Measurements from ENCODE around the gene TBX18.

Gene TBX18

GRCh38 chr6:84738996-84739865, 25.2 kb downstream of the TBX18 start:
- H3K27me3 Mint-ChIP-seq, result no peaks in the 10 kb centered on the region
- H3K4me3 Mint-ChIP-seq, result no peak overlapping the region
- no peaks in the 10 kb centered on the region for H3K4me1 Mint-ChIP-seq
- H3K36me3 Mint-ChIP-seq, result no peaks in the 10 kb centered on the region
- H3K27ac Mint-ChIP-seq, result no peak overlapping the region
- no peaks in the 10 kb centered on the region for H3K9me3 Mint-ChIP-seq

GRCh38 chr6:84733889-84734288, 30.5 kb downstream of the TBX18 start:
- H3K27me3 Mint-ChIP-seq, result peaks cover 2% of the 10 kb centered on the region
- H3K4me1 Mint-ChIP-seq, result no peaks in the 10 kb centered on the region

GRCh38 chr6:84731901-84732300, 32.5 kb downstream of the TBX18 start:
- no peaks in the 10 kb centered on the region for H3K36me3 Mint-ChIP-seq
- no peak overlapping the region for H3K4me3 Mint-ChIP-seq
- peaks cover 2% of the 10 kb centered on the region for H3K27me3 Mint-ChIP-seq
- H3K4me1 Mint-ChIP-seq, result no peaks in the 10 kb centered on the region
- H3K9me3 Mint-ChIP-seq, result peaks cover 4% of the 10 kb centered on the region
- no peak overlapping the region for H3K27ac Mint-ChIP-seq

More at GRCh38 chr6:84733889-84734288, 30.5 kb downstream of the TBX18 start:
- Mint-ChIP-seq H3K9me3 (peaks cover 4% of the 10 kb centered on the region), H3K27ac (no peak overlapping the region), H3K4me3 (no peak overlapping the region), H3K36me3 (no peaks in the 10 kb centered on the region)

- Mint-ChIP-seq H3K9me3 (peaks cover 4% of the 10 kb centered on the region), H3K4me3 (no peak overlapping the region), H3K27ac (no peak overlapping the region), H3K27me3 (peaks cover 2% of the 10 kb centered on the region), H3K36me3 (no peaks in the 10 kb centered on the region), H3K4me1 (no peaks in the 10 kb centered on the region)
These were observed 33.0 kb downstream of the TBX18 start for GRCh38 chr6:84731401-84731800.

- Mint-ChIP-seq H3K4me1 (no peaks in the 10 kb centered on the region), H3K9me3 (peaks cover 4% of the 10 kb centered on the region), H3K4me3 (no peak overlapping the region)
These were observed 35.8 kb downstream of the TBX18 start for GRCh38 chr6:84728602-84729001.

GRCh38 chr6:84719152-84719551, 45.2 kb downstream of the TBX18 start:
- Mint-ChIP-seq H3K36me3 (no peaks in the 10 kb centered on the region), H3K4me3 (no peak overlapping the region), H3K9me3 (peaks cover 5% of the 10 kb centered on the region), H3K4me1 (no peaks in the 10 kb centered on the region), H3K27ac (no peak overlapping the region), H3K27me3 (no peaks in the 10 kb centered on the region)

More at GRCh38 chr6:84728602-84729001, 35.8 kb downstream of the TBX18 start:
- Mint-ChIP-seq H3K27me3 (peaks cover 2% of the 10 kb centered on the region), H3K27ac (no peak overlapping the region), H3K36me3 (no peaks in the 10 kb centered on the region)

- Mint-ChIP-seq H3K27me3 (no peaks in the 10 kb centered on the region), H3K36me3 (no peaks in the 10 kb centered on the region), H3K4me3 (no peak overlapping the region), H3K9me3 (peaks cover 5% of the 10 kb centered on the region), H3K27ac (no peak overlapping the region), H3K4me1 (no peaks in the 10 kb centered on the region)
These were observed 46.1 kb downstream of the TBX18 start for GRCh38 chr6:84718038-84718955.

- no peak overlapping the region for H3K27ac Mint-ChIP-seq
- no peaks in the 10 kb centered on the region for H3K27me3 Mint-ChIP-seq
- H3K9me3 Mint-ChIP-seq, result no peaks in the 10 kb centered on the region
- H3K4me3 Mint-ChIP-seq, result no peak overlapping the region
- no peaks in the 10 kb centered on the region for H3K36me3 Mint-ChIP-seq
- H3K4me1 Mint-ChIP-seq, result no peaks in the 10 kb centered on the region
These were observed 55.3 kb downstream of the TBX18 start for GRCh38 chr6:84709121-84709520.

- no peaks in the 10 kb centered on the region for H3K27me3 Mint-ChIP-seq
- H3K4me1 Mint-ChIP-seq, result no peaks in the 10 kb centered on the region
- no peaks in the 10 kb centered on the region for H3K36me3 Mint-ChIP-seq
- H3K9me3 Mint-ChIP-seq, result peaks cover 3% of the 10 kb centered on the region
- no peak overlapping the region for H3K4me3 Mint-ChIP-seq
- H3K27ac Mint-ChIP-seq, result no peak overlapping the region
These were observed 57.2 kb downstream of the TBX18 start for GRCh38 chr6:84707171-84707570.

GRCh38 chr6:84696166-84696565, 68.2 kb downstream of the TBX18 start:
- Mint-ChIP-seq H3K27ac (no peak overlapping the region), H3K36me3 (peaks cover 2% of the 10 kb centered on the region), H3K4me1 (no peaks in the 10 kb centered on the region), H3K27me3 (no peaks in the 10 kb centered on the region), H3K4me3 (no peak overlapping the region), H3K9me3 (peaks cover 15% of the 10 kb centered on the region)

- Mint-ChIP-seq H3K36me3 (no peaks in the 10 kb centered on the region), H3K4me3 (no peak overlapping the region), H3K9me3 (peaks cover 5% of the 10 kb centered on the region), H3K27ac (no peak overlapping the region), H3K27me3 (no peaks in the 10 kb centered on the region), H3K4me1 (no peaks in the 10 kb centered on the region)
These were observed 72.3 kb downstream of the TBX18 start for GRCh38 chr6:84691978-84692623.

GRCh38 chr6:84688141-84688873, 76.1 kb downstream of the TBX18 start:
- H3K36me3 Mint-ChIP-seq, result no peaks in the 10 kb centered on the region

GRCh38 chr6:84687431-84687830, 77.0 kb downstream of the TBX18 start:
- Mint-ChIP-seq H3K27ac (no peak overlapping the region), H3K27me3 (no peaks in the 10 kb centered on the region), H3K9me3 (no peaks in the 10 kb centered on the region), H3K4me3 (no peak overlapping the region), H3K4me1 (no peaks in the 10 kb centered on the region), H3K36me3 (no peaks in the 10 kb centered on the region)

More at GRCh38 chr6:84688141-84688873, 76.1 kb downstream of the TBX18 start:
- H3K4me1 Mint-ChIP-seq, result no peaks in the 10 kb centered on the region
- no peaks in the 10 kb centered on the region for H3K27me3 Mint-ChIP-seq
- no peaks in the 10 kb centered on the region for H3K9me3 Mint-ChIP-seq
- no peak overlapping the region for H3K4me3 Mint-ChIP-seq
- H3K27ac Mint-ChIP-seq, result no peak overlapping the region

- Mint-ChIP-seq H3K4me1 (no peaks in the 10 kb centered on the region), H3K36me3 (no peaks in the 10 kb centered on the region), H3K27me3 (no peaks in the 10 kb centered on the region), H3K9me3 (no peaks in the 10 kb centered on the region), H3K27ac (no peak overlapping the region), H3K4me3 (no peak overlapping the region)
These were observed 78.3 kb downstream of the TBX18 start for GRCh38 chr6:84685983-84686584.
